HEK293 (cell line): ENCODE data around the gene VAMP8.

Source experiments
- CTCF ChIA-PET: fragments of 350-600 bp; formaldehyde crosslinking; extraction: SDS; loops from one replicate; lab custom pipeline; 2021; ENCODE audit warnings: antibody characterized with exemption; lab: Yijun Ruan, JAX
- POLR2A ChIA-PET: fragments of 300-600 bp; formaldehyde crosslinking; extraction: SDS; loops from one replicate; lab custom pipeline; 2020; ENCODE audit warnings: antibody characterized with exemption, inconsistent platforms; lab: Yijun Ruan, JAX
- H3K27ac ChIP-seq: fragments of 200-500 bp; sonication (Bioruptor generic); 2 replicates; pipeline ENCODE4 v1.5.1; 2014; ENCODE audit warnings: low read depth, low read length, control low read depth, inconsistent platforms; ENCODE audit errors: extremely low read depth
- H3K36me3 ChIP-seq, 2 experiments: fragments of 200-500 bp in 1 of 2; sonication (Bioruptor generic) in 1 of 2; 1 replicate in 1 of 2; 2 replicates in 1 of 2; pipeline ENCODE4 v1.5.1; 2014 to 2017; ENCODE audit warnings: inconsistent platforms in 2 of 2, low read length in 2 of 2; ENCODE audit not compliant: control insufficient read depth in 2 of 2, insufficient read depth in 1 of 2
- H3K4me1 ChIP-seq: fragments of 200-500 bp; sonication (Bioruptor generic); 2 replicates; pipeline ENCODE4 v1.5.1; 2014; ENCODE audit warnings: mild to moderate bottlenecking, low read length, inconsistent platforms; ENCODE audit not compliant: control insufficient read depth, insufficient read depth
- H3K4me3 ChIP-seq: 2 replicates; pipeline ENCODE4 v1.5.1; 2011; ENCODE audit warnings: low read depth, mild to moderate bottlenecking, control low read depth, low read length, moderate library complexity
- H3K9me3 ChIP-seq: fragments of 200-500 bp; sonication (Bioruptor generic); 2 replicates; pipeline ENCODE4 v1.5.1; 2014; ENCODE audit warnings: low read depth, low read length, inconsistent platforms; ENCODE audit not compliant: control insufficient read depth, insufficient read depth
- GFI1B ChIP-seq: fragments of 450-650 bp; formaldehyde crosslinking; IDR thresholded peaks from 2 replicates; pipeline ENCODE4 v1.5.1; 2016; ENCODE audit warnings: missing biosample characterization, missing genetic modification characterization
- SALL2 ChIP-seq: fragments of 450-650 bp; formaldehyde crosslinking; IDR thresholded peaks from 2 replicates; pipeline ENCODE4 v1.5.0; 2017; ENCODE audit warnings: missing biosample characterization, mild to moderate bottlenecking, missing genetic modification characterization, borderline replicate concordance
- ZFP37 ChIP-seq: fragments of 450-650 bp; formaldehyde crosslinking; IDR thresholded peaks from 2 replicates; pipeline ENCODE4 v1.5.1; 2016; ENCODE audit warnings: missing biosample characterization, missing genetic modification characterization
- ZNF114 ChIP-seq: fragments of 450-650 bp; formaldehyde crosslinking; IDR thresholded peaks from 2 replicates; pipeline ENCODE4 v1.5.0; 2017; ENCODE audit warnings: missing biosample characterization, missing genetic modification characterization
- ZNF184 ChIP-seq: fragments of 450-650 bp; IDR thresholded peaks from 2 replicates; pipeline ENCODE4 v1.5.1; 2018; ENCODE audit warnings: missing biosample characterization, mild to moderate bottlenecking, missing genetic modification characterization
- ZNF202 ChIP-seq: fragments of 450-650 bp; formaldehyde crosslinking; IDR thresholded peaks from 2 replicates; pipeline ENCODE4 v1.5.1; 2016; ENCODE audit warnings: missing biosample characterization, missing genetic modification characterization, borderline replicate concordance
- ZNF248 ChIP-seq: fragments of 450-650 bp; formaldehyde crosslinking; IDR thresholded peaks from 2 replicates; pipeline ENCODE4 v1.5.1; 2017; ENCODE audit warnings: missing biosample characterization, missing genetic modification characterization
- ZNF501 ChIP-seq: fragments of 450-650 bp; formaldehyde crosslinking; IDR thresholded peaks from 2 replicates; pipeline ENCODE4 v1.5.1; 2016; ENCODE audit warnings: missing biosample characterization, missing genetic modification characterization
- ZNF521 ChIP-seq: fragments of 450-650 bp; formaldehyde crosslinking; IDR thresholded peaks from 2 replicates; pipeline ENCODE4 v1.5.1; 2017; ENCODE audit warnings: missing biosample characterization, mild to moderate bottlenecking, missing genetic modification characterization
- ZNF76 ChIP-seq: fragments of 450-650 bp; formaldehyde crosslinking; IDR thresholded peaks from 2 replicates; pipeline ENCODE4; 2016; ENCODE audit warnings: low read depth, missing biosample characterization, missing genetic modification characterization, borderline replicate concordance
- TF ChIP-seq, protein P1 (sequence below): sonication (generic); formaldehyde crosslinking; IDR thresholded peaks from 2 replicates; pipeline ENCODE4 v1.8.1; 2022; ENCODE audit warnings: mild to moderate bottlenecking, moderate library complexity, missing genetic modification reagents
- TF ChIP-seq, protein P2 (sequence below): fragments of 450-650 bp; formaldehyde crosslinking; IDR thresholded peaks from 2 replicates; pipeline ENCODE4; 2016; ENCODE audit warnings: missing biosample characterization, missing genetic modification characterization
- TF ChIP-seq, protein P3 (sequence below): fragments of 450-650 bp; formaldehyde crosslinking; IDR thresholded peaks from 2 replicates; pipeline ENCODE4 v1.5.1; 2016; ENCODE audit warnings: missing biosample characterization, missing genetic modification characterization
- TF ChIP-seq, protein P4 (sequence below): fragments of 450-650 bp; IDR thresholded peaks from 2 replicates; pipeline ENCODE4 v1.5.1; 2018; ENCODE audit warnings: missing biosample characterization, missing genetic modification characterization

VAMP8 gene

DNA sequence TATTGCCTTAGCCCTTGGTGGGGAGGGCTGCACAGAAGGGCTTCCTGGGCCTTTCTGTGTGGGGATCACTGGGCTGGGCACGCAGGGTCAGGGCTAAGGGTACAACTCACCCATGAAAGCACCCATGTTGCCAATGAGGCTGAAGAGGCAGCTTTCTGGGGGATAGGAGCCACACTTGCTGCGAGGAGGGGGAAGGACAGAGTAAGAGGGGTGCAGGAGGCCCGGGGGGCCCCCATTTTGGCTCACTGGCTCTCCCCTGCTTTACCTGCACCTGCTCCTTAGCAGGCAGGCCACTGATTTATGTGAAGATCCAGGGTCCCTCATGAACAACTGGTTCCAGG is 22.8 kb downstream of the VAMP8 start:
- no peaks in the 10 kb centered on the region for H3K9me3 ChIP-seq
- CTCF ChIA-PET, result interaction anchor here (1.1 kb wide), 1 partner anchor 52 kb away, joined by 3 read pairs; no protein-coding TSS in a partner anchor
- 0 out of 2 replicates have a peak, but pooled peaks cover 5% of the 10 kb centered on the region for H3K4me1 ChIP-seq
- H3K27ac ChIP-seq, result no peak overlapping the region; the same call in 1 of the 2 replicates
- TF ChIP-seq, protein P1, sequence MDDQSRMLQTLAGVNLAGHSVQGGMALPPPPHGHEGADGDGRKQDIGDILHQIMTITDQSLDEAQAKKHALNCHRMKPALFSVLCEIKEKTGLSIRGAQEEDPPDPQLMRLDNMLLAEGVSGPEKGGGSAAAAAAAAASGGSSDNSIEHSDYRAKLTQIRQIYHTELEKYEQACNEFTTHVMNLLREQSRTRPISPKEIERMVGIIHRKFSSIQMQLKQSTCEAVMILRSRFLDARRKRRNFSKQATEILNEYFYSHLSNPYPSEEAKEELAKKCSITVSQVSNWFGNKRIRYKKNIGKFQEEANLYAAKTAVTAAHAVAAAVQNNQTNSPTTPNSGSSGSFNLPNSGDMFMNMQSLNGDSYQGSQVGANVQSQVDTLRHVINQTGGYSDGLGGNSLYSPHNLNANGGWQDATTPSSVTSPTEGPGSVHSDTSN, result no peak
- TF ChIP-seq ZNF521, result no peak
- TF ChIP-seq ZNF202 (tag by site-specific recombination), result no peak
- no peak for TF ChIP-seq GFI1B
- TF ChIP-seq ZNF114 (tag by site-specific recombination), result no peak
- TF ChIP-seq, protein P2, sequence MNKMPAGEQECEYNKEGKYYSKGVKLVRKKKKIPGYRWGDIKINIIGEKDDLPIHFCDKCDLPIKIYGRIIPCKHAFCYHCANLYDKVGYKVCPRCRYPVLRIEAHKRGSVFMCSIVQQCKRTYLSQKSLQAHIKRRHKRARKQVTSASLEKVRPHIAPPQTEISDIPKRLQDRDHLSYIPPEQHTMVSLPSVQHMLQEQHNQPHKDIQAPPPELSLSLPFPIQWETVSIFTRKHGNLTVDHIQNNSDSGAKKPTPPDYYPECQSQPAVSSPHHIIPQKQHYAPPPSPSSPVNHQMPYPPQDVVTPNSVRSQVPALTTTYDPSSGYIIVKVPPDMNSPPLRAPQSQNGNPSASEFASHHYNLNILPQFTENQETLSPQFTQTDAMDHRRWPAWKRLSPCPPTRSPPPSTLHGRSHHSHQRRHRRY (tag by site-specific recombination), result no peak
- TF ChIP-seq SALL2, result no peak
- TF ChIP-seq ZNF76, result no peak
- no peak for TF ChIP-seq ZNF248
- no peak for TF ChIP-seq ZFP37 (tag by site-specific recombination)
- no peak for TF ChIP-seq ZNF184
- TF ChIP-seq, all 188 proteins: peak for 0
- no peak overlapping the region for H3K4me3 ChIP-seq
- POLR2A ChIA-PET, result interaction anchor here (1.1 to 1.6 kb wide), 2 partner anchors 22 to 44 kb away, joined by 3 read pairs; no protein-coding TSS in a partner anchor
- H3K36me3 ChIP-seq, result peaks cover 7 to 35% of the 10 kb centered on the region in 2 experiments; a peak in 2 of 3 replicates

DNA sequence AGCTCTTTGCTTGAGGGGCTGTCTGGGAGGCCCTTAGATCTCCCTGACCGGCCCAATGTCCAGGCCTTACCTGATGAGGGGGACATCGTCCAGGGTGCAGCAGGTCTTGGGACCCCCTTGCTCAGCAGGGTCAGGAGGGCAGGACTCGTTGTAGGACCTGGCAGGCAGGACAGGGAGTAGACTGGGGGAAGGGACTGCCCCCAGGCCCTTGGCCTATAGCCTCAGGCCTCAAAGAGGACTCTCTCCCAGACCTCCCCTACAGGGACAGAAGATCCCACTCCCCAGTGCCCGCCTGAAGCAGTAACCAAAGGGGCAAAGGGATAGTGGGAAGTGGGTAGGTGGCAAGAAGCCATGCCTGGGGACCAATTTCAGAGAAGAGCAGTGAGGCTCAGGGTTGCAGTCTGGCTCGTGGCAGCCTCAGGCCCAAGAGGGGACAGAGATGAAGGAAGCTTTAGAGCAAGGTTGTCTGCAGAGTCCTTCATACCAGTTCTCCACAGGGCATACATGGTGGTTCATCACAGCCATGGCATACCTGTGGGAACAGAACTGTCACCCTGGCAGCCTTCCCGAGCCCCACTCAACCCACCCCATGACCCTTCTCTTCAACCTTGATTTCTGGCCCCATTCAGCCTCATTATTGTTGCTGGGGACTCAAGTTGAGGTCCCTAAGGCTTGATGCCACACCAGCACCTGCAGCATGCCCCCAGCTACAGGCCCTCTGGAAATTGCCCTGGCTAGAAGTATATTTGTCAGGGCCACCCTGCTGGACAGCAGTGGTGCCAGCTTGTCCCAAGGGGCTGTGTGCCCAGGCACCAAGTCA is 23.8 kb downstream of the VAMP8 start:
- no peak for TF ChIP-seq ZNF501 (tag by site-specific recombination)
- TF ChIP-seq, protein P3, sequence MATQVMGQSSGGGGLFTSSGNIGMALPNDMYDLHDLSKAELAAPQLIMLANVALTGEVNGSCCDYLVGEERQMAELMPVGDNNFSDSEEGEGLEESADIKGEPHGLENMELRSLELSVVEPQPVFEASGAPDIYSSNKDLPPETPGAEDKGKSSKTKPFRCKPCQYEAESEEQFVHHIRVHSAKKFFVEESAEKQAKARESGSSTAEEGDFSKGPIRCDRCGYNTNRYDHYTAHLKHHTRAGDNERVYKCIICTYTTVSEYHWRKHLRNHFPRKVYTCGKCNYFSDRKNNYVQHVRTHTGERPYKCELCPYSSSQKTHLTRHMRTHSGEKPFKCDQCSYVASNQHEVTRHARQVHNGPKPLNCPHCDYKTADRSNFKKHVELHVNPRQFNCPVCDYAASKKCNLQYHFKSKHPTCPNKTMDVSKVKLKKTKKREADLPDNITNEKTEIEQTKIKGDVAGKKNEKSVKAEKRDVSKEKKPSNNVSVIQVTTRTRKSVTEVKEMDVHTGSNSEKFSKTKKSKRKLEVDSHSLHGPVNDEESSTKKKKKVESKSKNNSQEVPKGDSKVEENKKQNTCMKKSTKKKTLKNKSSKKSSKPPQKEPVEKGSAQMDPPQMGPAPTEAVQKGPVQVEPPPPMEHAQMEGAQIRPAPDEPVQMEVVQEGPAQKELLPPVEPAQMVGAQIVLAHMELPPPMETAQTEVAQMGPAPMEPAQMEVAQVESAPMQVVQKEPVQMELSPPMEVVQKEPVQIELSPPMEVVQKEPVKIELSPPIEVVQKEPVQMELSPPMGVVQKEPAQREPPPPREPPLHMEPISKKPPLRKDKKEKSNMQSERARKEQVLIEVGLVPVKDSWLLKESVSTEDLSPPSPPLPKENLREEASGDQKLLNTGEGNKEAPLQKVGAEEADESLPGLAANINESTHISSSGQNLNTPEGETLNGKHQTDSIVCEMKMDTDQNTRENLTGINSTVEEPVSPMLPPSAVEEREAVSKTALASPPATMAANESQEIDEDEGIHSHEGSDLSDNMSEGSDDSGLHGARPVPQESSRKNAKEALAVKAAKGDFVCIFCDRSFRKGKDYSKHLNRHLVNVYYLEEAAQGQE (tag by site-specific recombination), result peak; percentile 24; the same call in 1 of the 2 replicates
- TF ChIP-seq, protein P4, sequence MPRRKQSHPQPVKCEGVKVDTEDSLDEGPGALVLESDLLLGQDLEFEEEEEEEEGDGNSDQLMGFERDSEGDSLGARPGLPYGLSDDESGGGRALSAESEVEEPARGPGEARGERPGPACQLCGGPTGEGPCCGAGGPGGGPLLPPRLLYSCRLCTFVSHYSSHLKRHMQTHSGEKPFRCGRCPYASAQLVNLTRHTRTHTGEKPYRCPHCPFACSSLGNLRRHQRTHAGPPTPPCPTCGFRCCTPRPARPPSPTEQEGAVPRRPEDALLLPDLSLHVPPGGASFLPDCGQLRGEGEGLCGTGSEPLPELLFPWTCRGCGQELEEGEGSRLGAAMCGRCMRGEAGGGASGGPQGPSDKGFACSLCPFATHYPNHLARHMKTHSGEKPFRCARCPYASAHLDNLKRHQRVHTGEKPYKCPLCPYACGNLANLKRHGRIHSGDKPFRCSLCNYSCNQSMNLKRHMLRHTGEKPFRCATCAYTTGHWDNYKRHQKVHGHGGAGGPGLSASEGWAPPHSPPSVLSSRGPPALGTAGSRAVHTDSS (tag by site-specific recombination), result no peak
- no peaks in the 10 kb centered on the region for H3K9me3 ChIP-seq
- H3K27ac ChIP-seq, result no peak overlapping the region
- peaks cover 7 to 35% of the 10 kb centered on the region in 2 experiments; a peak in 2 of 3 replicates for H3K36me3 ChIP-seq
- POLR2A ChIA-PET, result interaction anchor here (0.6 to 3.0 kb wide), 5 partner anchors 11 to 694 kb away, joined by 3 to 31 read pairs (median 3); partner anchors contain the start of genes C2orf68 and MAT2A
- CTCF ChIA-PET, result interaction anchor here (0.6 to 1.1 kb wide), 3 partner anchors 39 to 216 kb away, joined by 3 to 4 read pairs (median 3); no protein-coding TSS in a partner anchor
- no peak overlapping the region for H3K4me3 ChIP-seq
- H3K4me1 ChIP-seq, result peaks cover 9% of the 10 kb centered on the region
